ENCODE results near the gene DYSF. TPM values are rescaled to one million over a fixed set of nuclear protein-coding genes. Genes with fewer than 3 reads are reported as not detected.

The DYSF gene
- total and polyA plus RNA-seq, 7 donors: 38.3 to 208 (median 109) TPM

DNA sequence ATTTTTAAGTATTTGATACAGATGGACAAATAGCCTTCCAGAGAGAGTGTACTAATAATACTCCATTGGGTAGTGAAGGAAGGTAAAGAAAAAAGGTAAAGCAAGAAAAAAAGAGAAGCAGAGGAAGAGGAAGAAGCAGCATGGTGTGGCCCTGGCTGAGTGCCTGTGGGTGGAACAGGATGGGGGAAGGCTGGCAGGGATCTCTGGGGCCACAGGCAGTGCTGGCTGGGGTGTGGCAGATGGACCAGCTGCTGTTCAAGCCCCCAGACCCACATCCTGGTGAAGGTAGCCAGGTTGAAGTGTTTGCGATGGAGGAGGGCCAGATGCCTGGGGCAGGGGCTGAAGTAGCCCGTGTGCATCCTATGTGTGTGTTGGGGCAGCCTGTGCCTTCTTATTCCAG is 79.0 kb downstream of the DYSF start:
- 84 to 90% (median 89%) methylated on average over 2 of the region's 2 CpGs for WGBS, 3 donors
- Histone ChIP-seq H3K4me3 (no peak overlapping the region), H3K36me3 (ENCODE audit: insufficient read depth in 1 of 2, low read depth in 1 of 2) (peaks cover 5 to 98% of the 10 kb centered on the region in 2 donors), H3K27ac (no peak overlapping the region), H3K27me3 (ENCODE audit: insufficient read depth in 3 of 3, low read length in 2 of 3) (no peaks in the 10 kb centered on the region), H3K9me3 (no peaks in the 10 kb centered on the region), H3K4me1 (peaks cover 4% of the 10 kb centered on the region)
- TF ChIP-seq, protein P1, sequence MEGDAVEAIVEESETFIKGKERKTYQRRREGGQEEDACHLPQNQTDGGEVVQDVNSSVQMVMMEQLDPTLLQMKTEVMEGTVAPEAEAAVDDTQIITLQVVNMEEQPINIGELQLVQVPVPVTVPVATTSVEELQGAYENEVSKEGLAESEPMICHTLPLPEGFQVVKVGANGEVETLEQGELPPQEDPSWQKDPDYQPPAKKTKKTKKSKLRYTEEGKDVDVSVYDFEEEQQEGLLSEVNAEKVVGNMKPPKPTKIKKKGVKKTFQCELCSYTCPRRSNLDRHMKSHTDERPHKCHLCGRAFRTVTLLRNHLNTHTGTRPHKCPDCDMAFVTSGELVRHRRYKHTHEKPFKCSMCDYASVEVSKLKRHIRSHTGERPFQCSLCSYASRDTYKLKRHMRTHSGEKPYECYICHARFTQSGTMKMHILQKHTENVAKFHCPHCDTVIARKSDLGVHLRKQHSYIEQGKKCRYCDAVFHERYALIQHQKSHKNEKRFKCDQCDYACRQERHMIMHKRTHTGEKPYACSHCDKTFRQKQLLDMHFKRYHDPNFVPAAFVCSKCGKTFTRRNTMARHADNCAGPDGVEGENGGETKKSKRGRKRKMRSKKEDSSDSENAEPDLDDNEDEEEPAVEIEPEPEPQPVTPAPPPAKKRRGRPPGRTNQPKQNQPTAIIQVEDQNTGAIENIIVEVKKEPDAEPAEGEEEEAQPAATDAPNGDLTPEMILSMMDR (IDR thresholded peaks at IDR 0.05): no peak
- ATAC-seq (no peak), DNase-seq (no peak)
- intact Hi-C loops (cut with DNase I): loop anchor here in 1 of 2 donors (5.0 kb wide), 1 partner anchor 1215 kb away; no protein-coding TSS in a partner anchor

DNA sequence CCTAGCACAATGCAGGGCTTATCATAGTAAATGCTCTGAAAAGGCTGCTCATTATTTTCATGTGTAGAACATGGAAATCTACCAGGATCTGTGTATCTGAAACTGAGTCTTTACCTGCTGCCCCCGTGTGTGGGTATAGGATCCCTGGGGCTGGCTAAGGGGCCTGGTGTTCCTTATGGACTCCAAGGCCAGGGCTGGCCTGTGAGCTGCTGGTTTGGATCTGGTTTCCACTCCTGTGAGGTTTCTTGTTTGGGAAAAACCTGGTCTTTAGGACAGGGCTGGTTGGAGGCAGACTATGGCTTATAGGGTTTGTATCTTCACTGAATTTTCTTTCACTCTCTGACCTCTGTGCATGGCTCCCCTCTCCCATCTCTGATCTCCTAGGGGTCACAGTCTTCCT is 80.8 kb downstream of the DYSF start:
- Histone ChIP-seq H3K27ac (no peak overlapping the region), H3K27me3 (ENCODE audit: insufficient read depth in 3 of 3, low read length in 2 of 3) (no peaks in the 10 kb centered on the region), H3K9me3 (no peaks in the 10 kb centered on the region), H3K4me3 (no peak overlapping the region), H3K4me1 (peaks cover 4% of the 10 kb centered on the region), H3K36me3 (ENCODE audit: insufficient read depth in 1 of 2, low read depth in 1 of 2) (peaks cover 5 to 98% of the 10 kb centered on the region in 2 donors)
- DNase-seq: no peak
- ATAC-seq: no peak
- 75 to 83% (median 81%) methylated on average over 1 of the region's 1 CpG for WGBS, 3 donors
- intact Hi-C loops (cut with DNase I): loop anchor here in 1 of 2 donors (5.0 kb wide), 1 partner anchor 1213 kb away; no protein-coding TSS in a partner anchor
- TF ChIP-seq, protein P1 (IDR thresholded peaks at IDR 0.05): no peak

GRCh38 chr2:71534826-71535225 is 81.5 kb downstream of the DYSF start:
- peaks cover 5 to 98% of the 10 kb centered on the region in 2 donors for H3K36me3 ChIP-seq (ENCODE audit: insufficient read depth in 1 of 2, low read depth in 1 of 2)
- 86 to 95% (median 88%) methylated on average over 4 of the region's 4 CpGs for WGBS, 3 donors
- intact Hi-C loops (cut with DNase I): loop anchor here in 1 of 2 donors (5.0 kb wide), 1 partner anchor 1212 kb away; no protein-coding TSS in a partner anchor

GRCh38 chr2:71535526-71535925 is 82.2 kb downstream of the DYSF start:
- Histone ChIP-seq H3K4me3 (no peak overlapping the region), H3K36me3 (ENCODE audit: insufficient read depth in 1 of 2, low read depth in 1 of 2) (peaks cover 5 to 97% of the 10 kb centered on the region in 2 donors), H3K27ac (no peak overlapping the region), H3K9me3 (no peaks in the 10 kb centered on the region), H3K4me1 (peaks cover 4% of the 10 kb centered on the region), H3K27me3 (ENCODE audit: insufficient read depth in 3 of 3, low read length in 2 of 3) (no peaks in the 10 kb centered on the region)
- TF ChIP-seq, protein P1 (IDR thresholded peaks at IDR 0.05): no peak
- ATAC-seq (no peak), DNase-seq (no peak)
- 87 to 93% (median 92%) methylated on average over 7 of the region's 7 CpGs for WGBS, 3 donors
- intact Hi-C loops (cut with DNase I): no loop called here

More at GRCh38 chr2:71534826-71535225, 81.5 kb downstream of the DYSF start:
- Histone ChIP-seq H3K4me3 (no peak overlapping the region), H3K27ac (no peak overlapping the region), H3K27me3 (ENCODE audit: insufficient read depth in 3 of 3, low read length in 2 of 3) (no peaks in the 10 kb centered on the region), H3K9me3 (no peaks in the 10 kb centered on the region), H3K4me1 (peaks cover 4% of the 10 kb centered on the region)
- no peak for ATAC-seq
- TF ChIP-seq, protein P1 (IDR thresholded peaks at IDR 0.05): no peak
- no peak for DNase-seq

DNA sequence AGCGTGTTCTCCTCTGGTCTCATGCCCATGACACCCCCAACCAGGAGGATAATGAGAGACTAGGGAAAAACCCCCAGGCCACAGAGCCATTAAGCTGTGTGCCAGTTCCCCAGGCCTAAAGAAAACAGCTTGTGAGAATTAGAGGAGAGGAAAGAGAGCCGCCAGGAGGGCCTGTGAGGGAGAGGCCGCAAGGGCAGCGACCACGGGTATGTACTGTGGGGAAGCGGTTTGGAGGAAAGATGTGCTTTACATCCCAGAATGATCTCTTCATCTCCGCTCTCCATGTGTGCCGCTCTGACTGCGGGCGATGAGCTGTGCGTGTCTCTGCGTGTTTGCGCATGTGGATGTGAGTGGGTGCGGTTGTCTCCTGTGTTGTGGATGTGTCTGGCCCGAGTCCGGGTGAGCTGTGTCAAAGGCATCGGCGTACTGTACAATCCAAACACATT is 82.9 kb downstream of the DYSF start:
- intact Hi-C loops (cut with DNase I): no loop called here
- peaks cover 5 to 96% of the 10 kb centered on the region in 2 donors for H3K36me3 ChIP-seq (ENCODE audit: insufficient read depth in 1 of 2, low read depth in 1 of 2)

More for the DNA sequence above, 82.9 kb downstream of the DYSF start:
- DNase-seq (no peak), ATAC-seq (no peak)
- WGBS, 3 donors: 92 to 94% (median 93%) methylated on average over 18 of the region's 18 CpGs
- Histone ChIP-seq H3K4me1 (no peaks in the 10 kb centered on the region), H3K4me3 (no peak overlapping the region), H3K27ac (no peak overlapping the region), H3K9me3 (no peaks in the 10 kb centered on the region), H3K27me3 (ENCODE audit: insufficient read depth in 3 of 3, low read length in 2 of 3) (no peaks in the 10 kb centered on the region)
- TF ChIP-seq, protein P1 (IDR thresholded peaks at IDR 0.05): no peak

Measured in psoas muscle (tissue), 8 donors.